Suprapubic skin (tissue), 4 donors: ENCODE data around the gene ARFGAP3.

Experiments used
- EP300 ChIP-seq: sonication (generic); formaldehyde crosslinking; IDR thresholded peaks from one replicate; pipeline ENCODE4 v1.6.1; 2017; ENCODE audit warnings: antibody characterized with exemption
- POLR2A ChIP-seq, 2 donors: fragments of 450-650 bp; IDR thresholded peaks; one replicate each; pipeline ENCODE4 v1.6.1; 2017; ENCODE audit warnings: antibody characterized with exemption in 2 of 2, mild to moderate bottlenecking in 2 of 2, moderate library complexity in 2 of 2
- POLR2AphosphoS5 ChIP-seq, 3 donors: sonication (generic); formaldehyde crosslinking; IDR thresholded peaks; one replicate each; pipeline ENCODE4 v1.6.1; 2017; ENCODE audit warnings: antibody characterized with exemption in 3 of 3
- TF ChIP-seq, protein P1 (sequence below), 2 donors: fragments of 200-600 bp in 1 of 2; fragments of 450-650 bp in 1 of 2; sonication (generic) in 1 of 2; IDR thresholded peaks; one replicate each; pipeline ENCODE4 v1.5.1; 2016 to 2019; ENCODE audit warnings: antibody characterized with exemption in 2 of 2, mild to moderate bottlenecking in 1 of 2, moderate library complexity in 1 of 2

DNA sequence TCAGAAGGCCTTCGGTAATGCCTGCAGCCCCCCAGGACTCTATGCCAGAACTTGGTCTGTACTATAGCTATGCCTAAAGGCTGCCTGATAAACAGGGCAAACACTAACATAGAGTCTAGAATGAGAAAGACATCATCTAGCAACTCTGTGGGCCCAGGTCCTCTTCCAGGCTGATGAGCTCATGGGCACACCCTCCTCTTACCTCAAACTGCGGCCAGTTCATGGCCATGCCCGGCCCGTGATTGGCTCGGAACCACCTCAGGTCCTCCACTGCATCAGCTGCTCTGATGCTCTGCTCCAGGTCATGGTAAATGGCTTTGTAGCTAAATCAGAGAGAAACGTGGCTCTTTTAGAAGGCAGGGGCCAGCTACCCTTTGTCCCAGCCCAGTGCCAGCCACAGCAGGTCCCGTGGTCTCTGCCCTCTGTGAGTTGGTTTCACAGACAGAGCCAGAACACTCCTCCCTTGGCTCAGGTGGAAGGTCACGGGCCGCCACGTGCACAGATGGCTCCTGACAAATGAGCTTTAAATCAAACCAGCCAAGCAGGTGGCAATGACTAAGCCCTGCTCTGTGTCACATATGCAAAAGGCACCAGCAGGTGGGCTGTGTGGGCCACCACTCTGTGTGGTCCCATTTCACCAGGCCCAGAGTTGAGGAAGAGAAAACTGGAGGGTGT lies 25.0 kb upstream of the ARFGAP3 start:
- TF ChIP-seq, protein P1, sequence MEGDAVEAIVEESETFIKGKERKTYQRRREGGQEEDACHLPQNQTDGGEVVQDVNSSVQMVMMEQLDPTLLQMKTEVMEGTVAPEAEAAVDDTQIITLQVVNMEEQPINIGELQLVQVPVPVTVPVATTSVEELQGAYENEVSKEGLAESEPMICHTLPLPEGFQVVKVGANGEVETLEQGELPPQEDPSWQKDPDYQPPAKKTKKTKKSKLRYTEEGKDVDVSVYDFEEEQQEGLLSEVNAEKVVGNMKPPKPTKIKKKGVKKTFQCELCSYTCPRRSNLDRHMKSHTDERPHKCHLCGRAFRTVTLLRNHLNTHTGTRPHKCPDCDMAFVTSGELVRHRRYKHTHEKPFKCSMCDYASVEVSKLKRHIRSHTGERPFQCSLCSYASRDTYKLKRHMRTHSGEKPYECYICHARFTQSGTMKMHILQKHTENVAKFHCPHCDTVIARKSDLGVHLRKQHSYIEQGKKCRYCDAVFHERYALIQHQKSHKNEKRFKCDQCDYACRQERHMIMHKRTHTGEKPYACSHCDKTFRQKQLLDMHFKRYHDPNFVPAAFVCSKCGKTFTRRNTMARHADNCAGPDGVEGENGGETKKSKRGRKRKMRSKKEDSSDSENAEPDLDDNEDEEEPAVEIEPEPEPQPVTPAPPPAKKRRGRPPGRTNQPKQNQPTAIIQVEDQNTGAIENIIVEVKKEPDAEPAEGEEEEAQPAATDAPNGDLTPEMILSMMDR (IDR thresholded peaks at IDR 0.05) = no peak
- TF ChIP-seq EP300 (no peak), POLR2AphosphoS5 (IDR thresholded peaks at IDR 0.05) (no peak), POLR2A (IDR thresholded peaks at IDR 0.05) (no peak)
